Midbrain (tissue), 1 donor: ENCODE data around the gene ADAP1.
A peak's percentile ranks its signal among the peaks of the same experiment; 100 is the strongest.

ENCODE experiments used
- DNase-seq: peaks from one replicate; lab custom pipeline; 2025; lab: John Stamatoyannopoulos, UW

Gene ADAP1

DNA sequence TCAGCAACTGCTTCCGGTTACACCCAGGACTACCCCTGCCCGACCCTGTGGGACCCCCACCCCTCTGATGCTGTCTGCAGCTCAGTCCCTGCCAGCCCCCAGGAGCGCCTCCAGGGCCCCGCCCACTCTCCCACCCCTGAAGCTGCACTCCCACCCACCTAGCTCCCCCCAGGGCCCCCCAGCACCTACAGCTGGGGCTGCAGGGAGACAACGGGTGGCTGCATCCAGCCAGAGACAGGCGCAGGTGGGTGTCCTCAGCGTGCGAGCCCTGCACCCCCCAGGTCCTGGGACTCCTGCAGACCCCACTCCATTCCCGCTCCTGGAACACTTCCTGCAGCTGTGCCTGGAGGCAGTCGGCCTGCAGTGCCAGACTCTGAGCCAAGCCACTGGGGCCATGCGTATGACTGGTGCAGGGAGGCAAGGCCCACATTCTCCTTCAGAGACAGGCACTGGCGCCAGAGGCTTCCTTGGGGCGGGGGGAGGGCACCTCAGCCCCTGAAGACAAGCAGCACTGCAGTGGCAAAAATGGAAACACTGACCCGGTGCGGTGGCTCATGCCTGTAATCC is 34.6 kb upstream of the ADAP1 start:
- no peak for DNase-seq

DNA sequence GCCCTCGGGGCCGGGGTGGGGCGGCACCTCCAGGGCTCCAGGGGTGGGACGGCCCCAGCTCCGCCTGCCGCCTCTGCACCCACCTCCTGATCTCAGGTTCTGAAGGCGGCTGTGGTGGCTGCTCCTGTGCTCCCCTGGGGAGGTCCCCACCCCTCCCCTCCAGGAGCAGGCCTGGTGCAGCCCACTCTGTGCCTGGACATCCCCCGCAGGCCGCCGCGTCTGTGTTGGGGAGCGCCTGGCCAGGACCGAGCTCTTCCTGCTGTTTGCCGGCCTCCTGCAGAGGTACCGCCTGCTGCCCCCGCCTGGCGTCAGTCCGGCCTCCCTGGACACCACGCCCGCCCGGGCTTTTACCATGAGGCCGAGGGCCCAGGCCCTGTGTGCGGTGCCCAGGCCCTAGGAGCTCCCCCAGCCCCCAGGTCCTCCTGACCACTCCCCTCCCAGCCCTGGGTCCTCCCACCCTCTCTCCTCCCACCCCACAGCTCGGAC is 34.0 kb upstream of the ADAP1 start:
- DNase-seq, result no peak

DNA sequence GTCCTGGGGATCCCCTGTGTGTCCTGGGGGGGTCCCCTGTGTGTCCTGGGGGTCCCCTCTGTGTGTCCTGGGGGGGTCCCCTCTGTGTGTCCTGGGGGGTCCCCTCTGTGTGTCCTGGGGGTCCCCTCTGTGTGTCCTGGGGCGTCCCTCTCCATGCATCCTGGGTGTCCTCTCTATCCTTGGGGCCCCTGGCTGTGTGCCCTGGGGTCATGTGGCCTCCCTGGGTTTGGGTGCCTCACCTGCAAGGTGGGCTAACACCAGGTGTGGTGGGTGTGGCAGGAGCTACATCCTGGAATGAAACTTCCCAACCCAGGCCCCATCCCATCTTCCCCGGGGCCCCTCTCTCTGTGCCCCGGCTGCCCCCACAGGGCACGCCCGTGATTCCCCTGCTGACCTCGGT is 33.4 kb upstream of the ADAP1 start:
- no peak for DNase-seq

DNA sequence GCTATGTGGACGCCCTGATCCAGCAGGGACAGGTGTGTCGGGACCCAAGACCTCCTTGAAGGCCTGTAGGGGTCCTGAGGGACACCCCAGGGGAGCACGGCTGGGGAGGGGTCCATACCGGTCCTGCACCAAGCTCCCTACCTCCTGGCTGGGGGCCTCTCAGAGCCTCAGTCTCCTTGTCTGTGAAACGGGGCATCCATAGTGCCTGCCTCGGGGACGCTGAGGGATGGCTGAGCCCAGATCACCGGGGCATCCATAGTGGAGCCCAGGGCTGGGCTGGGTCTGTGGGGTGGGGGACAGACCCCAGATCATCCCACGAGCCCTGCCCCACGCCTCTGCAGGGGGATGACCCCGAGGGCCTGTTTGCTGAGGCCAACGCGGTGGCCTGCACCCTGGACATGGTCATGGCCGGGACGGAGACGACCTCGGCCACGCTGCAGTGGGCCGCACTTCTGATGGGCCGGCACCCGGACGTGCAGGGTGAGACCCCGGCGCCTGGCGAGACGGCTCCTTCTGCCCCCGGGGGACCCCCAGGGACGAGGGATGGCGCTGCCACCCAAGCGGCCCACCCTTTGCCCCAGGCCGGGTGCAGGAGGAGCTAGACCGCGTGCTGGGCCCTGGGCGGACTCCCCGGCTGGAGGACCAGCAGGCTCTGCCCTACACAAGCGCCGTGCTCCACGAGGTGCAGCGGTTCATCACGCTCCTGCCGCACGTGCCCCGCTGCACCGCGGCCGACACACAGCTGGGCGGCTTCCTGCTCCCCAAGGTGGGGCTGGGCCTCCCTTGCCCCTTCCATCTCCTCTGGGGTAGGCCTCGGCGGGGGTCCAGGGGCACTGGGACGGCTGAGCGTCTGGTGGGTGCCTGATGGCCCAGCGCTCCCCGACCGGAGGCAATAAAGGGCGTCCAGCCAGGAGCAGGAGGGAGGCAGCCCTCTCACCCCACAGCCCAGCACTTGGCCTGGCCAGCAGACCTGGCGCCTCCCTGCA is 32.6 kb upstream of the ADAP1 start:
- no peak for DNase-seq

GRCh38 chr7:985915-986741 is 31.6 kb upstream of the ADAP1 start:
- no peak for DNase-seq

DNA sequence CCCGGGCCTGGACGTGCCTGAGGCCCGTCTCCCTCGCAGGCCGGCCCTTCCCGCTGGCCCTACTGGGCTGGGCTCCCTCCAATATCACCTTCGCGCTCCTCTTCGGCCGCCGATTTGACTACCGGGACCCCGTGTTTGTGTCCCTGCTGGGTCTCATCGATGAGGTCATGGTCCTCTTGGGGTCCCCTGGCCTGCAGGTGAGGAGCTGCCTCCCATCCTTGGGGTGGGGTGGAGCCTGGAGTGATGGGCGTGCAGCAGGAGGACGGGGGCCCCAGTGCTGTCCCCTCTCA is 30.6 kb upstream of the ADAP1 start:
- no peak for DNase-seq

DNA sequence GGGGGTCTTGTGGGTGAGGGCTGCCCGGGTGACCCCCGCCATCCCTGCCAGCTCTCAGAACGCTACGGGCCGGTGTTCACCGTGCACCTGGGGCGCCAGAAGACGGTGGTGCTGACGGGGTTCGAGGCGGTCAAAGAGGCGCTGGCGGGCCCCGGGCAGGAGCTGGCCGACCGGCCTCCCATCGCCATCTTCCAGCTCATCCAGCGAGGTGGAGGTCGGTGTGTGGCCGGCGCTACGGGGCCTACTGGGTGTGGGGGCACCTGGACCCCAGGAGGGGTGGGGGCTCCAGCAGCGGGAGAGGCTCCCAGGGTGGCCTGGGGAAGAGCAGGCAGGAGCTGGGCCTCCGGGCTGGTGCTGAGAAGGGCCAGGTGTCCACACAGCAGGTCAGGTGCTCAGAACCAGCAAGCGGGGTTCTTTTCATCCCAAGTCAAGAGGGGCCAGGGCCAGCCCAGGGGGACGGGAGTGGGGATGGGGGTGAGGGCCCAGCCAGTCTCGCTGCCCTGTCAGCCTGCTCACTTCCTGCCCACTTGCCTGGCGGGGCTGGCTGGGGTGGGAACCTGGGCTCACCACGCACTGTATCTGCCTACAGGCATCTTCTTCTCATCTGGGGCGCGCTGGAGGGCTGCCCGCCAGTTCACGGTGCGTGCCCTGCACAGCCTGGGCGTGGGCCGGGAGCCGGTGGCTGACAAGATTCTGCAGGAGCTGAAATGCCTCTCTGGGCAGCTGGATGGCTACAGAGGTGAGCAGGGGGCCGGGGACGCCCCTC is 30.1 kb upstream of the ADAP1 start:
- no peak for DNase-seq

- DNase-seq, result no peak
Observed at GRCh38 chr7:983616-984071, 29.2 kb upstream of the ADAP1 start.

- DNase-seq, result no peak
Observed at GRCh38 chr7:983004-983615, 28.6 kb upstream of the ADAP1 start, which contains the start of gene CYP2W1. Gene CYP2W1, plus strand, starts transcription at chr7:983181. Its CDS starts 31 bp downstream, at chr7:983212.

DNA sequence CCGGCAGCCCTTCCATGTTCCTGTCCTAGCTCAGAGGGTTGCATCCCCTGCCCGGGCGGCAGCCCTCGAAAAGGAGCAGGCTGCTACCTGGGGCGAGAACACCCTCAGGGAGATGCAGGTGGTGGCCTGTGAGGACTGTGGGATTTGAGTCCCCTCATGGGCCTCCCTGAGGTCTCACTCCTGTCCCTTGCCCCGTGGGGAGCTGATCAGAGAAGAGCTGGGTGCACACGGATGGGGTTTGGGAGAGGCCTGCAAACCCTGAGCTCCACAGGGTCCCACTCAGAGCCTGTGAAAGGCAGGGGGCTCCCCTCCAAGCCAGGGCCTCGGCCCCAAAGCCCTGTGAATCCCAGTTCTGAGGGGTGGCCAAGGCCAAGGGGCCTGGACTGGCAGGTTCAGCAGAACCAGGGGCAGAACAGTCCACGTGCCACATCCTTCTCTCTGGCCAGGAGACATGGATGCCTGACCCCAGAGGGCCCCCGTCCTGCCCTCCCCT is 28.1 kb upstream of the ADAP1 start:
- DNase-seq, result no peak

GRCh38 chr7:981793-982510 is 27.5 kb upstream of the ADAP1 start:
- no peak for DNase-seq

DNA sequence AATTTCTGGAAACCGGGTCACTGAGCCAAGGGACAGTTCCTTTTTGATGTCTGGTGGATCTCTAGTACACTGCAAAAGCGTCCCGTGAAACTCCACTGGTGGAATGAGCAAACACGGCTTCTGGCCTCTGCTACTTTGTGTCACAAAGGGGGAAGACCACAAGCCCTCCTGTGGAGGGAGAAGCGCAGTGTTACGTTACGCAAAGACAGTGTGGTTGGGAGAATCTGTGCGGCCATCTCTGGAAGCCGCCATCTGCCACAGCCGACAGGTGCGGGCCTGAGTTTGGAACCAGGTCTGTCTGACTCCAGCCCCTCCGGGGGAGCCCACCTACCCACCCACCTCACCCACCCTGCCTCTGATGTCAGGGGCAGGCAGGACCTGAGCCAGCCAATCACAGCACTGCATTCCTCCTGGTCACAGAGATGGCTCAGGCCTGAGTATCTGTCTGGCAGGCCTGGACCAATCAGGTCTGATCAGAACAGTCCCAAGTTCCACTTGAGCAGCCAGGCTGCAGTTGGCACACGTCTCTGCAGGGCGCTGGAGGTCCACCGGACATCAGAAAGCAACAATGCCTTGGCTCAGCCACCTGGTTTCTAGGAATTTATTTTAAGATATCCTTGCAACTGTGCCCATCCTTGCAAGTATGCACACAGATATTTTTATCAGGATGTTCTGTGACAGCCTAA is 25.5 kb upstream of the ADAP1 start:
- DNase-seq, result no peak

DNA sequence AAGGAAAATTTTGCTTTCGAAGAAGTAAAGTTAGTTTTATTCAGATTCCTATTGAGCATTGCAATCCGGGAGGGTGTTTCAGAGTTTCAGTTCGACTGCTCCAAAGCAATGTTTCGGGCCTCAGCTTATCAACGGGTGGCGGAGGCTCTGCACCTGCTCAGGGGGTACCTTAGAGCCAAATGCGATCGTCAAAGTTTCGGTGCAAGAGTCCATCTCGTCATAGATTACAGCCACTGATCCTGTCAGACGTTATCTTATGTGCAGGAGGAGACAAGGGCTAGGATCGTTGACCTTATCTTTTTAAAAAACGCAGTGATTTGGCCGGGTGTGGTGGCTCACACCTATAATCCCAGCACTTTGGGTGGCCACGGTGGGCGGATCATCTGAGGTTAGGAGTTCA is 24.7 kb upstream of the ADAP1 start:
- no peak for DNase-seq

- DNase-seq, result no peak
Observed at GRCh38 chr7:978416-979091, 24.1 kb upstream of the ADAP1 start.

DNA sequence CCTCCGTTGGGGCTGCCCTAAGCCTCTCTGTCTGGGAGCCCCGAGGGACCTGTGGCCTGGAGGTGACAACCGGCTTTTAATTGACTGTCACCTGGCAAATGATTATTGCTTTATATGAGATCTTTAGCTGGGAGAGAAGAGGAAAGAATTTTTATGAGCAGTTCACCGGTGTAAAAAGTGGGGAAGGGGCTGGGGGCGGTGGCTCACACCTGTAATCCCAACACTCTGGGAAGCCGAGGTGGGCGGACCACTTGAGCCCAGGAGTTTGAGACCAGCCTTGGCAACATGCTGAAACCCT is 23.5 kb upstream of the ADAP1 start:
- DNase-seq, result no peak

DNA sequence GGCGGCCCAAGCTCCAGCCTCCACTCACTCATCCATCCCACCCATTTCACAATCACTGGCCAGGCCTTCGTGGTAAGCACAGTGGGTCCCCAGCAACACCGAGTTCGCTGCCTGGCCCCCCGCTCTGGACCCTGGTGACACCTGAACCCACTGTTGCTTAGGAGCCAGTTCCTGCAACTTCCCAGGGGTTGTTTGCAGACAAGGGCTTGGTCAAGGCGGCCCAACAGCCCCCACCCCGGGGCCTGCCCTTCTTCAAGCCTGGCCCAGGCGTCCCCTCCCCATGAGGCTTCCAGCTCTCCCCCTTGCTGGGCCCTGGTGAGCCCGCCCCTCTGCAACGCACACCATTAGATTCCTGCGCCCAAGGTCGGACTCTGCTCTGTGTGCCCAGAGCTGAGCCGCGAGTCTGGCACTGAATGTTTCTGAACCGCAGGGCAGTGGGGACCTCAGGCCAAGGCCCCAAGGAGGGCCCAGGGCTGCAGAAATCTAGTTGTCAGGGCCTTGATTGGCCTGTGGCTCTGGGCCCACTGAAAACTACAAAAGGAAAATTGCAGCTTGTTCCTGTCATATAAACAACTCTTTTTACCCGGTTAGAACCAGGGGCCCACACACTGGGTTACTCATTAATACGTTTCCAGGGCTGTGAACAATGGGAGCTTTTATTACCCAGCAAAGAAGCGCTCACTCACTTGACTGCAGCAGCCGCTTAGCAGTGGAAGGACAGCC is 23.0 kb upstream of the ADAP1 start:
- DNase-seq, result peak; percentile 87

GRCh38 chr7:976901-977325 is 22.4 kb upstream of the ADAP1 start:
- DNase-seq, result no peak

DNA sequence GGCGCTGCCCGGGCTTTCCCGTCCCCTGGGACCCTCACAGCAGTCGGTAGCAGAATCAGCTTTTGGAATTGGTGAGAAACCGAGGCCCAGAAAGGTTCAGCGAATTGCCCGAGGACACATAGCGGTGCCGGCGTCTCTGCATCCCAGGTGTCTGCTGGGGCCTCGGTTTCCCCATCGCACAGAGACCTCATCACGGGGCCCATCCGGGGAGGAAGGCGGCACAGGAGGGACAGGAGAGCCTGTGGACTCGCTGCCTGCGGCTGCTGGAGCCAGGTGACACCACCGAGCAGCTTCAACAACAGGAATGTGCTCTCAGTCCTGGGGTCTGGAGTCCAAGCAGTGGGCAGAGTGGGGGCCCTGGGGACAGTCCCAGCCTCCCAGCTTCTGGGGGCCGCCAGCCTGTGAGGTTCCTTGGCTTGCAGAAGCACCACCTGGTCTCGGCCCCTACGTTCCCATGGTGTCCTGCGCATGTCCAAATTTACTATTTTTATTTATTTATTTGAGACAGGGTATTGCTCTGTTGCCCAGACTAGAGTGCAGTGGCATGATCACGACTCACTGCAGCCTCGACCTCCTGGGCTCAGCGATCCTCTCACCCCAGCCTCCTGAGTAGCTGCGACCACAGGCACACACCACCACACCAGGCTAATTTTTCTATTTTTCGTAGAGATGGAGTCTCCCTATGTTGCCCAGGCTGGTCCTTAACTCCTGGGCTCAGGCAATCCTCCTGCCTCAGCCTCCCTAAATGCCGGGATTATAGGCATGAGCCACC is 21.4 kb upstream of the ADAP1 start:
- DNase-seq, result no peak
